Adipocyte (in vitro differentiated cells): ENCODE measurements around the gene IL1RAPL2.

Experiments used
- DNase-seq: peaks from one replicate; pipeline ENCODE4 v3.0.0-alpha.2; 2015; ENCODE audit warnings: low read depth
- H3K27me3 ChIP-seq: replicated peaks from 2 replicates; pipeline ENCODE4 v1.7.0; 2013; ENCODE audit warnings: mild to moderate bottlenecking, low read length, moderate library complexity; ENCODE audit not compliant: control insufficient read depth, insufficient read depth
- H3K36me3 ChIP-seq: 2 replicates; pipeline ENCODE4 v1.7.0; 2013; ENCODE audit warnings: low read length, mild to moderate bottlenecking, moderate library complexity; ENCODE audit not compliant: control insufficient read depth, insufficient read depth, severe bottlenecking
- H3K4me1 ChIP-seq: 2 replicates; pipeline ENCODE4 v1.7.0; 2013; ENCODE audit warnings: mild to moderate bottlenecking, low read length, moderate library complexity; ENCODE audit not compliant: control insufficient read depth, insufficient read depth
- H3K4me3 ChIP-seq: 2 replicates; pipeline ENCODE4 v1.7.0; 2013; ENCODE audit warnings: mild to moderate bottlenecking, low read length, moderate library complexity
- H3K9ac ChIP-seq: 2 replicates; pipeline ENCODE4 v1.7.0; 2013; ENCODE audit warnings: mild to moderate bottlenecking, low read length, moderate library complexity
- H3K9me3 ChIP-seq: 2 replicates; pipeline ENCODE4 v1.7.0; 2013; ENCODE audit warnings: mild to moderate bottlenecking, low read length, moderate library complexity; ENCODE audit not compliant: control insufficient read depth

Gene IL1RAPL2

DNA sequence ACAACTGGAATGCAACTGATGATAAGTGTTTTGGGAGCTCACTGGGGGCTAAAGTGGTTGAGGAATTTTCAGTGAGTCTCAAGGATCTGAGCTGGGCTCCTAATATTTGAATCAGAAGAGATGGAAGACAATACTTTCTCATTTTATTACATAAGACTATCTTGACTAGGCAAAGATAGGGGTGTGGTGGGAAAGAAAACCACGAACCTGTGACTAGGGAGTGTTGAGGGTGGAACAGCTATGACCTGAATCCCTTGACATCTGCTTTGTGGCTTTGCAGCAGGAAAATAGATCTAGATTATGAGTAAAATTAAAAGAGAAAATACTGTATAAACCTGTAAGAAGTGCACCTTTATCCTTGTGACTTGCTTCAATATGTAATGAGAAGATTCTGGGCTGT, 949.6 kb downstream of the IL1RAPL2 start:
- no peak overlapping the region for H3K9ac ChIP-seq
- H3K9me3 ChIP-seq, result peaks cover 3% of the 10 kb centered on the region
- H3K36me3 ChIP-seq, result no peaks in the 10 kb centered on the region
- H3K27me3 ChIP-seq, result peaks cover 14% of the 10 kb centered on the region
- no peak for DNase-seq
- H3K4me1 ChIP-seq, result no peaks in the 10 kb centered on the region
- H3K4me3 ChIP-seq, result no peak overlapping the region

DNA sequence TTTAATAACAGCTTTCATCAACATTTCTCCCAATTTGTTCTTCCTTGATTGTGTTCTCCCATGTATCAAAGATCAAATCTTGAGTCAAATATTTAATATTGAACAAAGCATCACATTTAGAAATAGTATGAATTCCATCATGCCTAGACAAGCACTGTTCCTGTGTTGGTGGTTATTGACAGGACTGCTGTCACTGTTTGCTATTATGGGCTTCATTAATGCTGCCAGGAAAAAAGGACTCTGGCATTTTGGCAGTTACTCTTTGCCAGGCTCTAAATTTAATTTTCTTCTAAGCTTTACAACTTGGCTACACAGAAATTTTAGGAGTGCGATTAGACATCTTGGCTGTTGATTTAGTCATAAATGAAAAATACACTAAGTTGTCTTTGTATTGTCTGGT, 960.4 kb downstream of the IL1RAPL2 start:
- no peaks in the 10 kb centered on the region for H3K4me1 ChIP-seq
- no peak for DNase-seq
- H3K36me3 ChIP-seq, result no peaks in the 10 kb centered on the region
- peaks cover under 1% of the 10 kb centered on the region for H3K9me3 ChIP-seq
- no peak overlapping the region for H3K9ac ChIP-seq
- no peak overlapping the region for H3K4me3 ChIP-seq
- H3K27me3 ChIP-seq, result peaks cover 7% of the 10 kb centered on the region

DNA sequence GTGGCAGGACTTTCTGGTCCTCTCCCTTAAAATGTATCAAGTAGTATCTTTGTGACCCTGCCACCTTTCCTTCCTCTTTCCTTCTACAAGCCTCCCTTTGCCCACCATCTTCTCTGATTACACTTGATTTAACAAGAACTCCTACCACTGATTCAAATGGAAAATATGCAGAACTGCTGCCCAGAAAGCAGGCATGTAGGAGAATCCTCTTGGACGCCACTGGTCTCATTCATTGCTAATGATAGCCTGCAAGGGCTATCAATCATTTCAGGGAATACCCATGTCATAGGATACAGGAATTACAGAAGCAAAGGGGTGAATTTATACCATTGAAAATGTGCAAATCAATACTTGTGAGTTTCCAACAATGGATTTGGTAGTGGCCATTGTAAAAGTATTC, 961.8 kb downstream of the IL1RAPL2 start:
- DNase-seq, result peak; percentile 41
- peaks cover 8% of the 10 kb centered on the region for H3K9me3 ChIP-seq

DNA sequence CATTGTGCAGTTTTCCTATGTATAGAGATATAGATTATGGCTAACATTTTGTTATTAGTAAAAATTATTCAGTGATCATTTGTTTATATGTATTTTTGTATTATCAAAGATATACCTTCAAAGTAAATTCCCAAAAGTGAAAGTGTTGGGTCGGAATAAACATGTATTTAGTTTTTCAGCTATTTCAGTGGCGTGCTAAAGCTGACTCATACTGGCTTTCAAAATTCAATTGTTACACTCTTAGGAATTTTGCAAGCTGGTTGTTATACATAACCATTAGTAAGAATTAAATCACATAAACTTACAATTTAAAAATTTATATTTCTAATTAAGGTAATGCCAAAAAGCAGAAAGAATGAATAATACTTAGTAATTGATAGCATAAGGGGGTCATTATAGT, 968.0 kb downstream of the IL1RAPL2 start:
- no peaks in the 10 kb centered on the region for H3K36me3 ChIP-seq
- no peak overlapping the region for H3K9ac ChIP-seq
- H3K9me3 ChIP-seq, result peaks cover 8% of the 10 kb centered on the region
- no peaks in the 10 kb centered on the region for H3K27me3 ChIP-seq
- no peak overlapping the region for H3K4me3 ChIP-seq
- H3K4me1 ChIP-seq, result no peaks in the 10 kb centered on the region
- DNase-seq, result peak; percentile 21

More for the DNA sequence above, 961.8 kb downstream of the IL1RAPL2 start:
- H3K4me1 ChIP-seq, result no peaks in the 10 kb centered on the region
- H3K27me3 ChIP-seq, result peaks cover 4% of the 10 kb centered on the region
- no peak overlapping the region for H3K9ac ChIP-seq
- H3K36me3 ChIP-seq, result no peaks in the 10 kb centered on the region
- no peak overlapping the region for H3K4me3 ChIP-seq

DNA sequence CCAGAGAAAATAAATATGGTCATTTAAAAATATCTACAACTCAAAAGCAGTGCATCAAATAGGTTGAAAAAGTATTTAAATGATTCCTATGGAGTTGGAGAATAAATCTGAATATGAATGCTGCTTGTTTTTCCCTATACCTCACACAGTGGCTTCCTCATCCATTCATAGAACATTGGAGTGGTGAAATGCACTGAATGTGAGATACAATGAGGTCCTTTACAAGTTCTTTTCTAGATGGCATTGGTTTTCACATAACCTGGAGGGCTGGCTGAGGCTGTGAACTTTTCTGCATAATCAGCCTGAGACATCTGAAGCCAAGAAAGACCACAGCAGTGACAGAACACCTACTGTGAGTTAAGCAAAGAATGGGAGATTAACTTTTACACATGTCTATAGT, 977.3 kb downstream of the IL1RAPL2 start:
- Histone ChIP-seq H3K36me3 (no peaks in the 10 kb centered on the region), H3K4me1 (no peaks in the 10 kb centered on the region), H3K9me3 (peaks cover 11% of the 10 kb centered on the region), H3K9ac (no peak overlapping the region), H3K4me3 (no peak overlapping the region), H3K27me3 (peaks cover 20% of the 10 kb centered on the region)
- DNase-seq, result no peak

DNA sequence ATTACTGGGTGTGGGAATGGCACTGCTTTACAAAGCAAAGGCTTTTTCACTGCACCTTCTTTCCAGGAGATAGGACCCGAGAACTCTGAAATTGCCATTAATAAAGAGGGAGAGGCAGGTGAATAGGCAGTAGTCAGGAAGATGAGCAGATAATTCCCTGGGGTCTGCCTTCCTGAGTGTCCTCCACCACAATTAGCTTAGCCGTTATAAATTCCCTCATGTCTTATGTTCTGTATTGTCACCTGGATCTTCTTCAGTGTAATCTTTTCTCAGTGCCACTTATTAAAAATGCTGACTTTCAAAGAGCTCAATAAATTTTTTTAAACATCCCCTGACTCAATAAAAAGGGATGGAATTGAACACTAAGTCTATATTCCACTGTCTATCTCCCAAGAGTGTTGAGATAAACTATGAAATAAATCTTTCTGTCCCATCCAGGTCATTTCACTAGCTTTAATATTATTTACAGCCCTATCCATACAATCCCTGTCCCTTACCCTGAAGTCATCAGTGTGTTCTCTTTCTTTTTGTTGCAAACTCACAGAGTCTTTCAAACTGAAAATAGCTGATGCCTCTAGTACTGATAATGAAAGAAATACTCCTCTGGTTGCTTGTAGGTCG, 984.2 kb downstream of the IL1RAPL2 start:
- Histone ChIP-seq H3K9me3 (peaks cover 1% of the 10 kb centered on the region), H3K36me3 (no peaks in the 10 kb centered on the region), H3K4me1 (no peaks in the 10 kb centered on the region), H3K4me3 (no peak overlapping the region), H3K9ac (no peak overlapping the region), H3K27me3 (peaks cover 10% of the 10 kb centered on the region)
- DNase-seq, result no peak

DNA sequence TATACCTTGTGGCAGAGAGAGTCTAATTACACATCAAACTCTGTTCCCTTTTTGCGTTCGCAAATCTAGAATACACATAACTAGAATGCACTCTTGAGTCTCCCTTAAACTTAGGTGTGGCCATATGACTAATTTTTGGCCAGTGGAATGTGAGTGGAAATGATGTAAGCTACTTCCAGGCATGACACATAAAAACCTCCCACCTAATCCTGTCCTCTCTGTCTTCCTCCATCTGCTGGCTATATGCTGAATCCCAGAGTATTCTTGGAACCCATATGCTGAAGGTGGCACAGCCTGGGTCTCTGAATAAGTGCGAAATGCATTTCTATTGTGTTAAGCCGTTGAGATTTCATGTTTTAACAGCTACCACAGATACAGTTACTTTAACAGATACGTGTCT, 986.4 kb downstream of the IL1RAPL2 start:
- Histone ChIP-seq H3K36me3 (no peaks in the 10 kb centered on the region), H3K4me1 (no peaks in the 10 kb centered on the region), H3K4me3 (no peak overlapping the region), H3K9me3 (no peaks in the 10 kb centered on the region), H3K9ac (no peak overlapping the region), H3K27me3 (peaks cover 4% of the 10 kb centered on the region)
- peak; percentile 3 for DNase-seq

DNA sequence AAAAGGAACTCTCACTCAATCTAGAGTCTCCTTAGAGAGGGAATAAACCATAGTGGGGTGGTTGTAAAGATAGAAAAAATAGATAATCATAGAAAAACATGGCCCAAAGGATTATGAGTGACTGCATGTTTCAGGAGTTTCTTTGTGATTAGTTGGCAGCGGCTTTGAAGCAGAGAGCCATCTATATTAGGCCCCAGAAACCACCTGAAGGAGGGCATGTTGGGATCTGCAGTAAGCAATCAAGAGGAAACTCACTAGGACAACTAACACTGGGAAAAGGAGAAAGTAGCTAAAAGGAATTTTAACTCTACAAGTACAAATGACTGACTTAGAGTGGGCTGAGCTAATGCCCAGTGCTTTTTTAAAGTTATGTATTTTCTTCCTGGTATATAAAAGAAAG, 987.1 kb downstream of the IL1RAPL2 start:
- Histone ChIP-seq H3K36me3 (no peaks in the 10 kb centered on the region), H3K9me3 (no peaks in the 10 kb centered on the region), H3K4me1 (no peaks in the 10 kb centered on the region), H3K27me3 (no peaks in the 10 kb centered on the region), H3K4me3 (no peak overlapping the region), H3K9ac (no peak overlapping the region)
- no peak for DNase-seq

DNA sequence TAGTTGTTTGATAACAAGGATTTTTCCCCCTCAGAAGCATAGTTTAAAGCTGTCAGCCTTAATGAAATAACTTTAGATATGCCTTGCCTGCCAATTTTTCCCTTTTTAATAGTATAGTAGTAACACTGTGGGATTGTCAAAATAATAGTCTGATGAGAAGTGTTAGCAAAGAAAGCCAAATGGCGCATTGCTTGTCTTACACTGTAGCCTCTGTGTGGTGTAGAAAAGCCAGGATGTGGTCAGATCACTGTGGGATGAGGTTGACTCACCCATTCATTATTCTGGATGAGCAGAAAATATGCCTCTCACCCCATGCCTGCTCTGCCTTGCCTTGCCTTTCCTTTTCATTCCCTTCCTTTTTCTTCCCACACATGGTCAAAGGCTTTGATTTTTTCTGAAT, 998.5 kb downstream of the IL1RAPL2 start:
- Histone ChIP-seq H3K9ac (no peak overlapping the region), H3K9me3 (peaks cover 3% of the 10 kb centered on the region), H3K4me3 (no peak overlapping the region), H3K27me3 (peaks cover 6% of the 10 kb centered on the region), H3K36me3 (no peaks in the 10 kb centered on the region), H3K4me1 (peaks cover 4% of the 10 kb centered on the region)
- DNase-seq, result peak; percentile 42

DNA sequence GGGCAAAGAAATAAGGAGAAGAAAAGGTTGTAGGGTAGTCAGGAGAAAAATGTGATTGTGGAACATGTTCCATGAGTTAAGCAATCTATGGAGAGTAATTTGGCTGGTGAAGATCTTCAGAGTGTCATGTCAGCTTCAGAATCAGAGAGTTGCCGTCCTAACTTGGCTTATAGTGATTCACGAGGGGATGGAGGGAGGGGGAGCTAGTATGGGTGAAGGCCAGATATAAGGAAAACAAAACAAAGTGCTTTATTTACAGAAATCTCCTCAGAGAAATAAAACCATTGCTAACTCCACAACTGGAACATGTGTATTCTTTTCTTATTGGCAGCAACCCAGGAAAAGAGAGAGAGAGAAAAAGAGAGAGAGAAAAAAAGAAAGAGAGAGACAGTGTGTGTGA, 999.9 kb downstream of the IL1RAPL2 start:
- Histone ChIP-seq H3K9ac (no peak overlapping the region), H3K9me3 (peaks cover 3% of the 10 kb centered on the region), H3K36me3 (no peaks in the 10 kb centered on the region), H3K4me1 (peaks cover 4% of the 10 kb centered on the region), H3K4me3 (no peak overlapping the region), H3K27me3 (peaks cover 5% of the 10 kb centered on the region)
- DNase-seq, result no peak

DNA sequence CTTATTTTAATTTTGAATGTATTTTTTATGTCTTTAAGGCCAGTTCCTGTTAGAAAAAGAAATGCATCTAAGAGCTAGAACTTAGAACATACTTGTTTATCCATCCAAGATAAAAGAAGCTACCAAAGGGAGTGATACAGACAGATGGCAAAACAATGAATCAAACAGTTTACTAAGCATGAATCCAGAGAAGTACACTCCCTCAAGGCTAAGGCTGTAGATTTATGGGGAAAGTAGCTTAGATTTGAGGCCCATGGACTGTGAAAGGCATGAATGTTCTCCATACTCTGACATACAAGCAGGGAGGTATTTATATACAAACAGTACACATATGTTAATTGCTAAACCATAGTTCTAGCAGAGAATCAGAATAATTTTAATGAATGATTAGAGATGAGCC, 1001.1 kb downstream of the IL1RAPL2 start:
- H3K9me3 ChIP-seq, result peaks cover 3% of the 10 kb centered on the region
- no peak overlapping the region for H3K4me3 ChIP-seq
- DNase-seq, result no peak
- no peak overlapping the region for H3K9ac ChIP-seq
- no peaks in the 10 kb centered on the region for H3K36me3 ChIP-seq
- H3K27me3 ChIP-seq, result no peaks in the 10 kb centered on the region
- H3K4me1 ChIP-seq, result peaks cover 4% of the 10 kb centered on the region

DNA sequence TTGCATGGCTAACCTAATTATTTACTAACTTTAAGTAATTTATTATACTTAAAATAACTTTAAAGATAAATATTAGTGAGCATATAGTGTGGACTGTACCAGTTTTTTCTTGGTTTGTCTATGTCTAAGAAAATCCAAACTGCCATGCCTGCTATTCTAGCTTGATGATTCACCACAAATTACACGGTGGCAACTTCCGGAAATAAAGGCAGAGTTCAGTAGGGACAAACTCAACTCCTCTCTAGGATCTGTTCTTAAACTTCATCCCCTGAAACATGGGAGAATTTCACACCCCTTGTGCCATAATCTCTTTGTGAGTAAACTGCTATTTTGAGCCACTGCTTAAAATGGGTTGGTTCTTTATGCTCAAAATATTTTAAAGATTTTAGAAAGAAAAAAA, 1042.7 kb downstream of the IL1RAPL2 start:
- Histone ChIP-seq H3K9me3 (peaks cover 20% of the 10 kb centered on the region), H3K36me3 (no peaks in the 10 kb centered on the region), H3K4me1 (no peaks in the 10 kb centered on the region), H3K4me3 (no peak overlapping the region), H3K9ac (no peak overlapping the region), H3K27me3 (peaks cover 4% of the 10 kb centered on the region)
- peak; percentile 48 for DNase-seq
